HEK293T (cell line): ENCODE results near the gene MTARC2.

Experiments used
- BHLHE40 ChIP-seq: fragments of 450-650 bp; IDR thresholded peaks from 2 replicates; pipeline ENCODE4 v1.6.1; 2016; ENCODE audit warnings: mild to moderate bottlenecking, moderate library complexity, borderline replicate concordance
- HDGF ChIP-seq: fragments of 450-650 bp; IDR thresholded peaks from 2 replicates; pipeline ENCODE4 v1.6.1; 2017; ENCODE audit warnings: antibody characterized with exemption, borderline replicate concordance
- SUZ12 ChIP-seq: fragments of 450-650 bp; IDR thresholded peaks from 2 replicates; pipeline ENCODE4 v1.6.1; 2016; ENCODE audit warnings: mild to moderate bottlenecking

GRCh38 chr1:220772846-220773245, 24.7 kb downstream of the MTARC2 start:
- no peak for TF ChIP-seq HDGF
- TF ChIP-seq SUZ12, result no peak
- no peak for TF ChIP-seq BHLHE40
